ENCODE measurements around the gene CEP72. TPM values are rescaled to one million over a fixed set of nuclear protein-coding genes. Genes with fewer than 3 reads are reported as not detected.

CEP72 gene
- total and polyA plus RNA-seq, 2 of the 13 experiments (the other 11 are each of a cell fraction or from before 2014, with no cell fraction given), result 3.4 to 9.4 TPM

DNA sequence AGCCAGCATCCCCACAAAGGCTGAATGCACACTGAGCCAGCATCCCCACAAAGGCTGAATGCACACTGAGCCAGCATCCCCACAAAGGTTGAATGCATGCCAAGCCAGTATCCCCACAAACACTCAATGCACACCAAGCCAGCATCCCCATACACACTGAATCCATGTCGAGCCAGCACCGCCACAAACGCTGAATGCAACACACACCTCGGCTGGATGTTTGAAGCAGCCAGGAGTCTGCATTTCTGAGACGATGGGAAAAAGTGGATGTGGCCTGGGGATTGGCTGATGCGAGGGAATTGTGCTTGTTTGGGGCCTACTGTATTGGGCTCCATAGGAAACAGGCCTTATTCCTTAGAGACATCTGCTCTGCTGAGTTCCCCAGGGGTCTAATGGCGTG lies 30.9 kb upstream of the CEP72 start:
- WGBS (ENCODE audit: low lambda C conversion rate), result 18% methylated on average over 7 of the region's 7 CpGs
- POLR2A ChIA-PET, result no interaction called here

More for the DNA sequence above, 30.9 kb upstream of the CEP72 start:
- H3K9ac ChIP-seq (ENCODE audit: insufficient read depth, low read depth, low read length), result no peak overlapping the region
- no peak overlapping the region for H3K4me2 ChIP-seq (ENCODE audit: low read depth, low read length)
- no peak for TF ChIP-seq KLF12 (CRISPR knock-in tag; IDR thresholded peaks at IDR 0.05; ENCODE audit: borderline replicate concordance)
- TF ChIP-seq ZNF761 (CRISPR knock-in tag; conservative IDR thresholded peaks at IDR 0.05), result no peak
- no peak for TF ChIP-seq ZBTB34 (CRISPR knock-in tag; IDR thresholded peaks at IDR 0.05)
- TF ChIP-seq RERE (CRISPR knock-in tag; IDR thresholded peaks at IDR 0.05; ENCODE audit: low read depth), result no peak
- no peak for TF ChIP-seq ZNF570 (CRISPR knock-in tag; IDR thresholded peaks at IDR 0.05; ENCODE audit: borderline replicate concordance)
- TF ChIP-seq POGZ (CRISPR knock-in tag; IDR thresholded peaks at IDR 0.05), result no peak
- no peak for TF ChIP-seq ZNF775 (CRISPR knock-in tag; IDR thresholded peaks at IDR 0.05; ENCODE audit: borderline replicate concordance)
- TF ChIP-seq ZNF484 (CRISPR knock-in tag; IDR thresholded peaks at IDR 0.05; ENCODE audit: borderline replicate concordance, low read depth), result no peak
- TF ChIP-seq ZNF660 (CRISPR knock-in tag; IDR thresholded peaks at IDR 0.05; ENCODE audit: borderline replicate concordance, low read depth), result no peak
- TF ChIP-seq GATA4 (IDR thresholded peaks at IDR 0.05; ENCODE audit: borderline replicate concordance, low read depth), result no peak
- no peak for TF ChIP-seq TMF1 (CRISPR knock-in tag; IDR thresholded peaks at IDR 0.05; ENCODE audit: low read depth)
- TF ChIP-seq ZNF430 (CRISPR knock-in tag; IDR thresholded peaks at IDR 0.05), result no peak
- TF ChIP-seq, protein P1, sequence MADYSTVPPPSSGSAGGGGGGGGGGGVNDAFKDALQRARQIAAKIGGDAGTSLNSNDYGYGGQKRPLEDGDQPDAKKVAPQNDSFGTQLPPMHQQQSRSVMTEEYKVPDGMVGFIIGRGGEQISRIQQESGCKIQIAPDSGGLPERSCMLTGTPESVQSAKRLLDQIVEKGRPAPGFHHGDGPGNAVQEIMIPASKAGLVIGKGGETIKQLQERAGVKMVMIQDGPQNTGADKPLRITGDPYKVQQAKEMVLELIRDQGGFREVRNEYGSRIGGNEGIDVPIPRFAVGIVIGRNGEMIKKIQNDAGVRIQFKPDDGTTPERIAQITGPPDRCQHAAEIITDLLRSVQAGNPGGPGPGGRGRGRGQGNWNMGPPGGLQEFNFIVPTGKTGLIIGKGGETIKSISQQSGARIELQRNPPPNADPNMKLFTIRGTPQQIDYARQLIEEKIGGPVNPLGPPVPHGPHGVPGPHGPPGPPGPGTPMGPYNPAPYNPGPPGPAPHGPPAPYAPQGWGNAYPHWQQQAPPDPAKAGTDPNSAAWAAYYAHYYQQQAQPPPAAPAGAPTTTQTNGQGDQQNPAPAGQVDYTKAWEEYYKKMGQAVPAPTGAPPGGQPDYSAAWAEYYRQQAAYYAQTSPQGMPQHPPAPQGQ (CRISPR knock-in tag; IDR thresholded peaks at IDR 0.05; ENCODE audit: borderline replicate concordance), result no peak
- no peak for TF ChIP-seq NCOR1 (IDR thresholded peaks at IDR 0.05; ENCODE audit: borderline replicate concordance, low read length)
- CTCF ChIA-PET (ENCODE audit: low intra/inter-chr PET ratio, low total read pairs), result no interaction called here
- peaks cover 5% of the 10 kb centered on the region; the same call in 1 of the 2 replicates for H3K9me3 ChIP-seq (ENCODE audit: low read length)
- no peaks in the 10 kb centered on the region for H3K79me2 ChIP-seq (ENCODE audit: insufficient read depth, low read length)
- no peak overlapping the region for H3K4me3 ChIP-seq (replicated peaks in 1 of 3; ENCODE audit: insufficient read depth in 1 of 3, low read depth in 2 of 3, low read length in 3 of 3)
- ATAC-seq (no peak), DNase-seq (ENCODE audit: low spot score) (no peak), FAIRE-seq (no peak)
- no TSS peak for BruUV-seq (replicated peaks)
- in situ Hi-C loops (cut with HindIII; ENCODE audit: extremely low pct_ligation_motif_present, low pct_unique_long_range_greater_than_20kb), result no loop called here
- H3K27ac ChIP-seq (ENCODE audit: extremely low read length, insufficient read depth, low read length), result no peak overlapping the region
- no peaks in the 10 kb centered on the region for H4K20me1 ChIP-seq (ENCODE audit: insufficient read depth, low read length)
- H3K4me1 ChIP-seq (ENCODE audit: insufficient read depth, low read length), result peaks cover 6% of the 10 kb centered on the region; the same call in 1 of the 2 replicates
- peaks cover 4 to 44% of the 10 kb centered on the region in 2 experiments for H3K27me3 ChIP-seq (ENCODE audit: control insufficient read depth in 1 of 2, insufficient read depth in 2 of 2, low read length in 2 of 2)
- H2AFZ ChIP-seq (ENCODE audit: low read length), result no peak overlapping the region
- intact Hi-C loops (cut with micrococcal nuclease; ENCODE audit: unreplicated experiment), result no loop called here
- H3K36me3 ChIP-seq (replicated peaks in 1 of 2; ENCODE audit: control insufficient read depth in 1 of 2, insufficient read depth in 2 of 2, low read length in 2 of 2), result no peaks in the 10 kb centered on the region

All from HepG2 (cell line).